Measurements from ENCODE around the gene PSPC1. TPM values are rescaled to one million over a fixed set of nuclear protein-coding genes. Genes with fewer than 3 reads are reported as not detected.

Gene PSPC1
- total RNA-seq, 1 experiment from 2014 or later: 60.7 TPM

GRCh38 chr13:19795956-19796355 is 13.2 kb upstream of the PSPC1 start:
- intact Hi-C loops (cut with micrococcal nuclease; ENCODE audit: unreplicated experiment): no loop called here
- Mint-ChIP-seq H3K27me3 (ENCODE audit: unreplicated experiment) (no peaks in the 10 kb centered on the region), H3K36me3 (ENCODE audit: insufficient read depth, unreplicated experiment) (peaks cover 9% of the 10 kb centered on the region), H3K27ac (ENCODE audit: unreplicated experiment) (no peak overlapping the region), H3K4me3 (ENCODE audit: low read depth, unreplicated experiment) (no peak overlapping the region), H3K4me1 (ENCODE audit: low read depth, unreplicated experiment) (peaks cover 7% of the 10 kb centered on the region), H3K9me3 (ENCODE audit: low read depth, unreplicated experiment) (no peaks in the 10 kb centered on the region)
- BruUV-seq (replicated peaks): no TSS peak
- DNase-seq: no peak
- no peak for TF ChIP-seq CTCF (IDR thresholded peaks at IDR 0.05; ENCODE audit: unreplicated experiment)
- CTCF ChIA-PET: no interaction called here

DNA sequence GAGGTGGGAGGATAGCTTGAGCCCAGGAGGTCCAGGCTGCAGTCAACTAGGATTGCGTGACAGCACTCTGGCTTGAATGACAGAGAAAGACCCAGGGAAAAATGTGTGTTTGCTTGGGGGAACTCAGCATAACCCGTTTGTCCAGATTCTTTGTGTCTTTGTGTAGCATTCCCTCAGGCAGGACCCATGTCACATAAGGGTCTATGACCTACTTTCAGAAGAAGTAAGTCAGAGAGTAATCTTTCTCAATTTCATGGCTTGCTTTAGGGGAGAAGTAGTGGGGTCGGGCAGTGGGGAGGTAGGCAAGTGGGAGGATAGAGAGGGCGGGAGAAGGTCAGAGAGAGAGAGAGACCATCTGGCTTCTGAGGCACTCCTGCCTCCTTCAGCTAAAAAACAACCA is 11.9 kb upstream of the PSPC1 start:
- DNase-seq: peak; percentile 72
- peak overlapping the region; percentile 39 for H3K4me3 Mint-ChIP-seq (ENCODE audit: low read depth, unreplicated experiment)
- BruUV-seq (replicated peaks): no TSS peak
- no peak for TF ChIP-seq CTCF (IDR thresholded peaks at IDR 0.05; ENCODE audit: unreplicated experiment)
- no peaks in the 10 kb centered on the region for H3K27me3 Mint-ChIP-seq (ENCODE audit: unreplicated experiment)
- intact Hi-C loops (cut with micrococcal nuclease; ENCODE audit: unreplicated experiment): no loop called here
- CTCF ChIA-PET: interaction anchor here (0.8 to 0.9 kb wide), 2 partner anchors 11 to 69 kb away, joined by 4 read pairs; partner anchors contain the start of genes PSPC1 and ZMYM5
- no peaks in the 10 kb centered on the region for H3K9me3 Mint-ChIP-seq (ENCODE audit: low read depth, unreplicated experiment)
- peak overlapping the region; percentile 72 for H3K27ac Mint-ChIP-seq (ENCODE audit: unreplicated experiment)
- peaks cover 7% of the 10 kb centered on the region for H3K4me1 Mint-ChIP-seq (ENCODE audit: low read depth, unreplicated experiment)
- peaks cover 9% of the 10 kb centered on the region for H3K36me3 Mint-ChIP-seq (ENCODE audit: insufficient read depth, unreplicated experiment)

DNA sequence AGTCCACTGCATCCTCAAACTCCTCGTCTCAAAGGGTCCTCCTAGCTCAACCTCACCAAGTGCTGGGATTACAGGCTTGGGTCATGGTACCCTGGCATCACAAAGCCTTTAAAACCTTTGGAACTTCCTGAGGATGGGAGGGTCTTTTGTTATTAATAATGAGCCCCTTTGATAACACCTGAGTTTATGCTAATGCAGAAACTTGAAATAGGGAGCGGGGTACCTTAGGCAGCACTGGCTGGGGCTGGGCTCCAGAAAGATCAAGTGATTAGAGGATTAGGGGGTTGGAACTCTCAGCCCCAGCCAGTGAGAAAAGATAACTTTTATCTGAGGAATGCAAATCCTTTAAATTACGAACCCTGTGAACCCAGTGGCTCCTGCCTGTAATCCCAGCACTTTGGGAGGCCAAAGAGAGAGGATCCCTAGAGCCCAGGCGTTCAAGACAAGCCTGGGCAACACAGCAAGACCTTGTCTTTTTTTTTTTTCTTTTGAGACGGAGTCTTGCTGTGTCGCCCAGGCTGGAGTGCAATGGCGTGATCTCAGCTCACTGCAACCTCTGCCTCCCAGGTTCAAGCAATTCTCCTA is 9.3 kb upstream of the PSPC1 start:
- Mint-ChIP-seq H3K4me3 (ENCODE audit: low read depth, unreplicated experiment) (no peak overlapping the region), H3K36me3 (ENCODE audit: insufficient read depth, unreplicated experiment) (peaks cover 9% of the 10 kb centered on the region), H3K4me1 (ENCODE audit: low read depth, unreplicated experiment) (peaks cover 7% of the 10 kb centered on the region), H3K9me3 (ENCODE audit: low read depth, unreplicated experiment) (no peaks in the 10 kb centered on the region), H3K27ac (ENCODE audit: unreplicated experiment) (no peak overlapping the region), H3K27me3 (ENCODE audit: unreplicated experiment) (no peaks in the 10 kb centered on the region)
- intact Hi-C loops (cut with micrococcal nuclease; ENCODE audit: unreplicated experiment): no loop called here
- DNase-seq: no peak
- no peak for TF ChIP-seq CTCF (IDR thresholded peaks at IDR 0.05; ENCODE audit: unreplicated experiment)
- no TSS peak for BruUV-seq (replicated peaks)
- CTCF ChIA-PET: no interaction called here

- peak overlapping the region; percentile 79 for H3K4me3 Mint-ChIP-seq (ENCODE audit: low read depth, unreplicated experiment)
- H3K9me3 Mint-ChIP-seq (ENCODE audit: low read depth, unreplicated experiment): no peaks in the 10 kb centered on the region
- no peaks in the 10 kb centered on the region for H3K4me1 Mint-ChIP-seq (ENCODE audit: low read depth, unreplicated experiment)
- BruUV-seq (replicated peaks): TSS peak; percentile 91
- peak overlapping the region; percentile 95 for H3K27ac Mint-ChIP-seq (ENCODE audit: unreplicated experiment)
- no peak for TF ChIP-seq CTCF (IDR thresholded peaks at IDR 0.05; ENCODE audit: unreplicated experiment)
- H3K36me3 Mint-ChIP-seq (ENCODE audit: insufficient read depth, unreplicated experiment): peaks cover 19% of the 10 kb centered on the region
- H3K27me3 Mint-ChIP-seq (ENCODE audit: unreplicated experiment): no peaks in the 10 kb centered on the region
- CTCF ChIA-PET: no interaction called here
- intact Hi-C loops (cut with micrococcal nuclease; ENCODE audit: unreplicated experiment): loop anchor here (5.0 kb wide), 1 partner anchor 80 kb away; the partner anchor contains the start of gene ZMYM5
- peak; percentile 15 for DNase-seq
Observed at GRCh38 chr13:19782049-19782726, 557 bp downstream of the PSPC1 start.
